B cell (primary cell): ENCODE data around the gene F13B. TPM values are rescaled to one million over a fixed set of nuclear protein-coding genes. Genes with fewer than 3 reads are reported as not detected.

ENCODE experiments used
- ATAC-seq: fragments of 200-7000 bp; cut with Tn5 transposase; one replicate; pipeline ENCODE4 v1.10.0; 2021; ENCODE audit warnings: low read depth, mild to moderate bottlenecking, moderate number of reproducible peaks, moderate library complexity
- CTCF ChIA-PET: fragments of 350-600 bp; sonication (Branson Sonifier 250); formaldehyde crosslinking; loops from one replicate; lab custom pipeline; 2021; ENCODE audit warnings: antibody characterized with exemption, inconsistent platforms; lab: Charles Lee
- POLR2A ChIA-PET: fragments of 350-600 bp; sonication (Branson Sonifier 250); formaldehyde crosslinking; loops from one replicate; lab custom pipeline; 2021; ENCODE audit warnings: antibody characterized with exemption; lab: Charles Lee
- DNase-seq: peaks from one replicate; pipeline ENCODE4 v3.0.0; 2013
- H2AFZ ChIP-seq: 2 replicates; pipeline ENCODE4 v1.6.1; 2012; ENCODE audit warnings: mild to moderate bottlenecking, low read depth, low read length; ENCODE audit not compliant: insufficient read depth, poor library complexity, severe bottlenecking
- H3K27ac ChIP-seq, 2 donors: 1 replicate in 1 of 2; 2 replicates in 1 of 2; pipeline ENCODE4 v1.5.1; 2012 to 2013; ENCODE audit warnings: low read length in 2 of 2, mild to moderate bottlenecking in 2 of 2, moderate library complexity in 1 of 2
- H3K27me3 ChIP-seq, 4 experiments: fragments of 200-600 bp in 1 of 4; sonication (generic) in 1 of 4; replicated peaks in 1 of 4; 1 replicate in 2 of 4; 2 replicates in 2 of 4; pipeline versions ENCODE4 v1.6.1 to v1.7.0; 2013 to 2016; ENCODE audit warnings: low read length in 3 of 4, mild to moderate bottlenecking in 2 of 4, mixed read lengths in 1 of 4, moderate library complexity in 1 of 4; ENCODE audit not compliant: insufficient read depth in 4 of 4, control insufficient read depth in 3 of 4; ENCODE audit errors: control extremely low read depth in 1 of 4
- H3K36me3 ChIP-seq, 2 experiments: replicated peaks in 1 of 2; 1 replicate in 1 of 2; 2 replicates in 1 of 2; pipeline versions ENCODE4 v1.6.1 to v1.7.1; 2013; ENCODE audit warnings: low read length in 1 of 2; ENCODE audit not compliant: insufficient read depth in 2 of 2, control insufficient read depth in 1 of 2; ENCODE audit errors: control extremely low read depth in 1 of 2, extremely low read depth in 1 of 2
- H3K4me1 ChIP-seq, 2 donors: fragments of 200-600 bp in 1 of 2; sonication (generic) in 1 of 2; 1 replicate in 1 of 2; 2 replicates in 1 of 2; pipeline versions ENCODE4 v1.5.1 to v1.6.1; 2013 to 2017; ENCODE audit warnings: low read length in 2 of 2; ENCODE audit not compliant: control insufficient read depth in 2 of 2, insufficient read depth in 2 of 2
- H3K4me2 ChIP-seq: replicated peaks from 2 replicates; pipeline ENCODE3; 2012; ENCODE audit warnings: mild to moderate bottlenecking, low read depth, low read length; ENCODE audit not compliant: poor library complexity, severe bottlenecking
- H3K4me3 ChIP-seq, 5 experiments: fragments of 200-600 bp in 1 of 5; sonication (generic) in 1 of 5; 1 replicate in 3 of 5; 2 replicates in 2 of 5; pipeline versions ENCODE4 v1.5.1 to v1.7.0; 2011 to 2016; ENCODE audit warnings: low read length in 4 of 5, mild to moderate bottlenecking in 4 of 5, low read depth in 2 of 5, control low read depth in 1 of 5, moderate library complexity in 1 of 5; ENCODE audit not compliant: insufficient read depth in 1 of 5; ENCODE audit errors: control extremely low read depth in 1 of 5, extremely low read depth in 1 of 5
- H3K79me2 ChIP-seq: fragments of 200-600 bp; sonication (generic); one replicate; pipeline ENCODE4 v1.6.0; 2016; ENCODE audit warnings: low read length; ENCODE audit not compliant: control insufficient read depth, insufficient read depth
- H3K9ac ChIP-seq: fragments of 200-600 bp; sonication (generic); 2 replicates; pipeline ENCODE4 v1.6.1; 2017; ENCODE audit warnings: mild to moderate bottlenecking, low read length, moderate library complexity
- H3K9me3 ChIP-seq, 3 donors: one replicate each; pipeline versions ENCODE4 v1.6.1 to v1.7.1; 2013; ENCODE audit warnings: low read length in 2 of 3; ENCODE audit not compliant: control insufficient read depth in 2 of 3, insufficient read depth in 1 of 3; ENCODE audit errors: control extremely low read depth in 1 of 3
- H4K20me1 ChIP-seq: 2 replicates; pipeline ENCODE4 v1.6.0; 2012; ENCODE audit warnings: mild to moderate bottlenecking, low read length; ENCODE audit not compliant: insufficient read depth, control insufficient read depth, poor library complexity, severe bottlenecking
- H3K27ac Mint-ChIP-seq: one replicate; pipeline ENCODE4 v1.8.0; 2021; ENCODE audit warnings: mixed read lengths
- H3K27me3 Mint-ChIP-seq: one replicate; pipeline ENCODE4 v1.8.0; 2021; ENCODE audit warnings: mixed read lengths
- H3K4me1 Mint-ChIP-seq: one replicate; pipeline ENCODE4 v1.8.0; 2021; ENCODE audit warnings: mixed read lengths
- H3K4me3 Mint-ChIP-seq: one replicate; pipeline ENCODE4 v1.8.0; 2021; ENCODE audit warnings: mixed read lengths
- H3K9me3 Mint-ChIP-seq: one replicate; pipeline ENCODE4 v1.8.0; 2022; ENCODE audit warnings: mixed read lengths; ENCODE audit not compliant: insufficient read depth
- EZH2 ChIP-seq: IDR thresholded peaks from 2 replicates; pipeline ENCODE4 v1.6.1; 2012; ENCODE audit warnings: borderline replicate concordance, low read depth, mild to moderate bottlenecking, moderate library complexity, low read length; ENCODE audit not compliant: insufficient read depth, poor library complexity, severe bottlenecking
- WGBS: methylation state at CpG from one replicate; pipeline ENCODE4 v1.1.5; 2013; ENCODE audit warnings: missing lambda C conversion rate; ENCODE audit not compliant: insufficient coverage; 5-methylcytosine and 5-hydroxymethylcytosine counted together
- intact Hi-C: fragments of 100-400 bp; cut with micrococcal nuclease; formaldehyde crosslinking; loops from one replicate; pipeline ENCODE4 v1.10.0; 2022
- polyA plus RNA-seq: library from polyadenylated mRNA; depleted of rRNA; stranded (reverse); fragments of >200 nt; gene quantifications from 2 replicates; pipeline ENCODE4 v1.2.3, GENCODE V29; 2012
- total RNA-seq, 2 donors: library from RNA; stranded (reverse); fragments of 120-200 nt in 1 of 2; gene quantifications; 1 replicate in 1 of 2; 2 replicates in 1 of 2; pipeline versions ENCODE4 v1.2.3 to v1.2.4, GENCODE V29; 2013 to 2022
- TF ChIP-seq, protein P1 (sequence below): fragments of 200-600 bp; IDR thresholded peaks from one replicate; pipeline ENCODE4 v1.8.0; 2022; ENCODE audit warnings: antibody characterized with exemption, mild to moderate bottlenecking

Gene F13B
- total and polyA plus RNA-seq, 2 donors (not counting 1 experiment from before 2014, with no cell fraction given) = not detected

DNA sequence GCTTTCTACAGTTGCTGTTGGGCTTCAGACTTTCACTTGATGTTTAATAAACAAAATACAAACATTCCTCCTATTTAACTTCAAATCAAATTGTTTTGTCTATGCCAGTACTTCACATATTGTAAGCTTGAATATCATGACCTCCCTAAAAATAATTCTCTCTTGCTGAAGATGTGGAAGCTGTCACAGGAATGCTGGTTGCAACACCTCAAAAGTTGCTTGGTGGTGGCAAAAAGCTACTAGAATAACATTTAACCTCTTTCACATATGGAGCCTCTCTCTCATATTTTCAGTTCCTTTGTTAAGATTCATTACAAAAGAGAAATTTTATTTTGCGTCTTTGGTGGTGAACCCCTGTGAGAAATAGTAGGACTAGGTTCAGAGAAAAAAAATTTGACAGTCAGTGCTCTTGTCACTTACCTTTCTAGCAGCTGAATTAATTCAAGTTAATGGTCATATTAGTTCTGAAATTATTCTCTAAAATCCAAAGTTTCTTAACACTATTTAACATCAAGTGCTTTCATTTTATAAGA is 25.5 kb upstream of the F13B start:
- CTCF ChIA-PET = interaction anchor here (1.5 kb wide), 1 partner anchor 15 kb away, joined by 3 read pairs; no protein-coding TSS in a partner anchor
- no peak overlapping the region for H3K9ac ChIP-seq
- ATAC-seq (no peak), DNase-seq (no peak)
- no peaks in the 10 kb centered on the region for H4K20me1 ChIP-seq
- H3K27ac ChIP-seq = no peak overlapping the region
- Mint-ChIP-seq H3K4me3 (no peak overlapping the region), H3K27me3 (no peaks in the 10 kb centered on the region), H3K4me1 (no peaks in the 10 kb centered on the region), H3K27ac (no peak overlapping the region), H3K9me3 (no peaks in the 10 kb centered on the region)
- no peaks in the 10 kb centered on the region for H3K36me3 ChIP-seq
- POLR2A ChIA-PET = no interaction called here
- no CpG with 5 or more reads among the region's 1 CpG for WGBS
- intact Hi-C loops = no loop called here
- H3K4me3 ChIP-seq = no peak overlapping the region
- no peaks in the 10 kb centered on the region for H3K9me3 ChIP-seq
- no peaks in the 10 kb centered on the region for H3K79me2 ChIP-seq
- no peak overlapping the region for H2AFZ ChIP-seq
- no peaks in the 10 kb centered on the region for H3K4me1 ChIP-seq
- H3K4me2 ChIP-seq = no peak overlapping the region
- TF ChIP-seq, protein P1, sequence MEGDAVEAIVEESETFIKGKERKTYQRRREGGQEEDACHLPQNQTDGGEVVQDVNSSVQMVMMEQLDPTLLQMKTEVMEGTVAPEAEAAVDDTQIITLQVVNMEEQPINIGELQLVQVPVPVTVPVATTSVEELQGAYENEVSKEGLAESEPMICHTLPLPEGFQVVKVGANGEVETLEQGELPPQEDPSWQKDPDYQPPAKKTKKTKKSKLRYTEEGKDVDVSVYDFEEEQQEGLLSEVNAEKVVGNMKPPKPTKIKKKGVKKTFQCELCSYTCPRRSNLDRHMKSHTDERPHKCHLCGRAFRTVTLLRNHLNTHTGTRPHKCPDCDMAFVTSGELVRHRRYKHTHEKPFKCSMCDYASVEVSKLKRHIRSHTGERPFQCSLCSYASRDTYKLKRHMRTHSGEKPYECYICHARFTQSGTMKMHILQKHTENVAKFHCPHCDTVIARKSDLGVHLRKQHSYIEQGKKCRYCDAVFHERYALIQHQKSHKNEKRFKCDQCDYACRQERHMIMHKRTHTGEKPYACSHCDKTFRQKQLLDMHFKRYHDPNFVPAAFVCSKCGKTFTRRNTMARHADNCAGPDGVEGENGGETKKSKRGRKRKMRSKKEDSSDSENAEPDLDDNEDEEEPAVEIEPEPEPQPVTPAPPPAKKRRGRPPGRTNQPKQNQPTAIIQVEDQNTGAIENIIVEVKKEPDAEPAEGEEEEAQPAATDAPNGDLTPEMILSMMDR = no peak
- no peaks in the 10 kb centered on the region for H3K27me3 ChIP-seq

DNA sequence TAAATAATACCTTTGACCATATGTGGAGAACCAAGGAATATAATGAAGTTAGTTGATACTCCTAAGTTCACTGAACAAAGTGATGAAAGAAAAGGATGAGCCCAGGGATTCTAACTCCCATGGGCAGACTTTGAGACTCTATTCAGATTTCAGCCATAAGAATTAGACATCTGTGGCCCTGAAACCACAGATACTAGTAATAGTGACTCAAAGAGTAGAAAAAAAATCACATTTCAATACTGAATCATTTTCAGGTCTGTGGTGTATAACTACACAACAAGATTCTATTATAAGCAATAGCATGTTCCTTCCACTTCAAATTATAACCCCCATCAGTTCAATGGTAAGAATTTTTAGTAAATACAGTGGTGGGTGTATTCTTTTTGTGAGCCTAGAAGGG is 16.4 kb upstream of the F13B start:
- ATAC-seq = no peak
- no peaks in the 10 kb centered on the region for H3K4me1 ChIP-seq
- H3K36me3 ChIP-seq = no peaks in the 10 kb centered on the region
- peaks cover 0 to 17% (median 11%) of the 10 kb centered on the region in 3 donors for H3K9me3 ChIP-seq
- H3K4me3 ChIP-seq = no peak overlapping the region
- no peak for TF ChIP-seq EZH2
- H3K27ac ChIP-seq = no peak overlapping the region
- intact Hi-C loops = no loop called here
- H3K27me3 ChIP-seq = no peaks in the 10 kb centered on the region
- ChIA-PET POLR2A (no interaction called here), CTCF (no interaction called here)
- no peak overlapping the region for H3K27ac Mint-ChIP-seq
- no peaks in the 10 kb centered on the region for H3K4me1 Mint-ChIP-seq
- DNase-seq = no peak
- no peaks in the 10 kb centered on the region for H3K79me2 ChIP-seq
- H3K27me3 Mint-ChIP-seq = no peaks in the 10 kb centered on the region
- no peaks in the 10 kb centered on the region for H4K20me1 ChIP-seq
- no peak overlapping the region for H2AFZ ChIP-seq
- peaks cover 5% of the 10 kb centered on the region for H3K9me3 Mint-ChIP-seq
- no peak overlapping the region for H3K4me3 Mint-ChIP-seq
- H3K4me2 ChIP-seq = no peak overlapping the region
- H3K9ac ChIP-seq = no peak overlapping the region
